ENCODE data around the gene RABEP1.

GRCh38 chr17:5365831-5366230, 83.7 kb downstream of the RABEP1 start:
- TF ChIP-seq CTCF (conservative IDR thresholded peaks at IDR 0.05) (no peak), EZH2 (IDR thresholded peaks at IDR 0.05; ENCODE audit: low read depth) (no peak)
